Lung (tissue), 12 donors: Measurements from ENCODE around the gene BTN3A1. TPM values are rescaled to one million over a fixed set of nuclear protein-coding genes. Genes with fewer than 3 reads are reported as not detected.
A peak's percentile ranks its signal among the peaks of the same experiment; 100 is the strongest.

ENCODE experiments used
- ATAC-seq: fragments of 200-7000 bp; cut with Tn5 transposase; one replicate; pipeline ENCODE4 v1.9.1; 2020; ENCODE audit warnings: moderate number of reproducible peaks; ENCODE audit not compliant: insufficient read depth, low FRiP score
- DNase-seq, 3 donors: peaks; one replicate each; pipeline ENCODE4 v3.0.0-alpha.2; 2013 to 2017
- H3K27ac ChIP-seq, 2 donors: one replicate each; pipeline ENCODE4 v1.5.1; 2013; ENCODE audit warnings: mild to moderate bottlenecking in 2 of 2, moderate library complexity in 2 of 2, control low read depth in 1 of 2, inconsistent platforms in 1 of 2, low read depth in 1 of 2, low read length in 1 of 2
- H3K27me3 ChIP-seq, 3 donors: one replicate each; pipeline ENCODE4 v1.5.1; 2013; ENCODE audit warnings: low read length in 2 of 3; ENCODE audit not compliant: control insufficient read depth in 3 of 3, insufficient read depth in 3 of 3
- H3K36me3 ChIP-seq, 4 donors: one replicate each; pipeline ENCODE4 v1.5.1; 2013; ENCODE audit warnings: low read length in 4 of 4, mild to moderate bottlenecking in 1 of 4, moderate library complexity in 1 of 4; ENCODE audit not compliant: control insufficient read depth in 4 of 4, insufficient read depth in 4 of 4
- H3K4me1 ChIP-seq, 5 donors: one replicate each; pipeline ENCODE4 v1.5.1; 2013; ENCODE audit warnings: low read length in 5 of 5, mild to moderate bottlenecking in 2 of 5, moderate library complexity in 1 of 5; ENCODE audit not compliant: control insufficient read depth in 5 of 5, insufficient read depth in 5 of 5
- H3K4me3 ChIP-seq: one replicate; pipeline ENCODE4 v1.5.1; 2013; ENCODE audit warnings: mild to moderate bottlenecking, control low read depth, moderate library complexity
- H3K9ac ChIP-seq, 2 donors: one replicate each; pipeline ENCODE4 v1.5.1; 2013; ENCODE audit warnings: low read length in 2 of 2, control low read depth in 1 of 2; ENCODE audit not compliant: insufficient read depth in 1 of 2
- H3K9me3 ChIP-seq, 4 donors: one replicate each; pipeline ENCODE4 v1.5.1; 2013; ENCODE audit warnings: low read length in 3 of 4, mild to moderate bottlenecking in 1 of 4, moderate library complexity in 1 of 4; ENCODE audit not compliant: control insufficient read depth in 4 of 4, insufficient read depth in 3 of 4
- CTCF ChIP-seq: IDR thresholded peaks from 2 replicates; pipeline ENCODE4 v1.5.1; 2012; ENCODE audit warnings: mild to moderate bottlenecking; ENCODE audit errors: control extremely low read depth, extremely low read depth
- WGBS, 2 donors: extraction: QIAGEN DNeasy Blood & Tissue Kit; methylation state at CpG; one replicate each; pipeline ENCODE4 v1.1.7; 2013; 5-methylcytosine and 5-hydroxymethylcytosine counted together
- polyA plus RNA-seq, 2 donors: library from polyadenylated mRNA; stranded (reverse); fragments of 200-250 nt; gene quantifications; one replicate each; pipeline ENCODE4 v1.2.1, GENCODE V29; 2013
- total RNA-seq, 2 donors: library from RNA; depleted of rRNA in 1 of 2; stranded (reverse); fragments of >200 nt in 1 of 2; gene quantifications; one replicate each; pipeline ENCODE4 v1.2.1, GENCODE V29; 2014 to 2021
- donor health status: control.
- donor health status: control.
- donor health status: Bipolar disorder and iron deficiency.
- donor health status: healthy.
- donor health status: DM: yes; HTN: yes; CAD: no.

Gene BTN3A1
- total and polyA plus RNA-seq, 4 donors: 14.4 to 60.1 (median 22.5) TPM

DNA sequence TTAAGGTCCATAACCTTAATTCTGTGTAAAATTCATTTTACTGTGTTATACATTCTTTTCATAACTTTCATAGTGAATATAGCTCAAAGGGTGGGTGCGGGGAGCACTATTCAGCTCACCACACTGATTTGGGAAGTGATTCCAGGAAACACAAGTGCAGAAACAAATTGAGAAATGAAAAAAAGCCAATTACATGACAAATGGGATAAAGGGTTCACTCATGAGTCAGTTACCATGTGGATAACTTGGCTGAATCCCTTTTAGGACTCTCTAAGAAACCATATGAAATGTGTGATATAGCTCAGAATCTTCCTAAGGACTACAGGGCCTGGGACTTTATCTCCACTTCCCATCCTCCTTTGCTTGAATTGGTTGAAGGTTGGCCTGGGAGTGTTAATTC lies 52.6 kb downstream of the BTN3A1 start:
- WGBS, 2 donors: 83 to 85% methylated on average over 1 of the region's 1 CpG

GRCh38 chr6:26455357-26455970 lies 53.4 kb downstream of the BTN3A1 start:
- Histone ChIP-seq H3K4me1 (peaks cover 5 to 22% (median 15%) of the 10 kb centered on the region in 5 donors), H3K4me3 (no peak overlapping the region), H3K9me3 (no peaks in the 10 kb centered on the region), H3K36me3 (peaks cover 0 to 11% (median 8%) of the 10 kb centered on the region in 4 donors), H3K27me3 (no peaks in the 10 kb centered on the region), H3K9ac (no peak overlapping the region), H3K27ac (no peak overlapping the region)
- DNase-seq (no peak), ATAC-seq (no peak)
- WGBS, 2 donors: 83 to 87% methylated on average over 3 of the region's 3 CpGs
- TF ChIP-seq CTCF: no peak

More for the DNA sequence above, 52.6 kb downstream of the BTN3A1 start:
- Histone ChIP-seq H3K4me3 (no peak overlapping the region), H3K27ac (no peak overlapping the region), H3K9me3 (no peaks in the 10 kb centered on the region), H3K4me1 (peaks cover 5 to 16% (median 11%) of the 10 kb centered on the region in 5 donors), H3K27me3 (no peaks in the 10 kb centered on the region), H3K36me3 (peaks cover 0 to 14% (median 6%) of the 10 kb centered on the region in 4 donors), H3K9ac (no peak overlapping the region)
- DNase-seq (no peak), ATAC-seq (no peak)
- TF ChIP-seq CTCF: no peak

DNA sequence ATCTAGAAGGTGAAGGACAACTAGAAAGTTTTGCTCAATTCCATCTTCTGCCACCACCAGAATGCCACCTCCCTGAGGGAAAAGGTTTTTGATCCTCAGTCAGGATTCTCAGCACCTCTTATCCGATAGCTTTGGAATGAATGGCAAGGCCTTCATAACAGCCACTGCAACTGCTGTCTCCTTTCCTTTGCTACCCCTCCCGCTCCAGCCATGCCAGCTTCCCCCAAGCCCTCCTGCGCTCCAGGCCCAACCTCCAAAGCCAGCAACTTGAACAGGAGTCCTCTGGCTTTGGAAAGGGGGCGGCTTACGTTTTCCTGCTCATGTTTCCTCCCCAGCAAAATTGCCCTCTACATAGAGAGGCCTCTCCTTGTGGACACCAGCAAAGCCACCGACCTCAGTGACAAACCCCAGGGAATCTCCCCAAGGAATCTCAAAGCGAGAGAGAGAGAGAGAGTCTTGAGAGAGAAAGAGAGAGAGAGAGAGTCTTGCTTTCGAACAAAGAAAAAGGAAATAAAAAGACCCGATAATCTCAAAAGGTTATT lies 55.3 kb downstream of the BTN3A1 start:
- DNase-seq: peak in 1 of 3 donors; percentile 65
- peaks cover 0 to 21% (median 11%) of the 10 kb centered on the region in 4 donors for H3K36me3 ChIP-seq
- 21% methylated on average over 9 of the region's 9 CpGs for WGBS, 2 donors
- ATAC-seq: peak; percentile 47
- H3K27ac ChIP-seq: peak overlapping the region; percentile 69 to 89
- H3K4me1 ChIP-seq: peaks cover 10 to 25% (median 19%) of the 10 kb centered on the region in 5 donors
- H3K4me3 ChIP-seq: no peak overlapping the region
- no peaks in the 10 kb centered on the region for H3K9me3 ChIP-seq
- no peaks in the 10 kb centered on the region for H3K27me3 ChIP-seq
- H3K9ac ChIP-seq: peak overlapping the region; percentile 97 to 98
- TF ChIP-seq CTCF: no peak
